ENCODE data around the gene KRT36.

DNA sequence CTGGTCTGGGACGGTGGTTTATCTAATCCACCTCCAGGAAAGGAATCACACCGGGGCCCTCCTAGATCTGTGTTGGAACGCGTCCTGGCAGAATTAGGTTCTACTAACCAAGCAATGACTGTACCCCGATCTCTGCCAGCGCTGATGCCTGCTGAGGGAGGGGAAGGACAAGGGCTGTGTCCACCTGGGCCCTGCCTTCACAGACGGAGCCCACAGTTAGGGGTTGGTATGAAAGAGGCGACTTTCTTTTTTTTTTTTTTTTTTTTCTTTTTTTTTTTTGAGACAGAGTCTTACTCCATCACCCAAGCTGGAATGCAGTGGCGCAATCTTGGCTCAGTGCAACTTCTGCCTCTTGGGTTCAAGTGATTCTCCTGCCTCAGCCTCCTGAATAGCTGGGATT is 48.3 kb upstream of the KRT36 start:
- no peak for TF ChIP-seq EZH2 (optimal IDR thresholded peaks at IDR 0.05; ENCODE audit: low read depth, low read length)
- TF ChIP-seq, protein P1, sequence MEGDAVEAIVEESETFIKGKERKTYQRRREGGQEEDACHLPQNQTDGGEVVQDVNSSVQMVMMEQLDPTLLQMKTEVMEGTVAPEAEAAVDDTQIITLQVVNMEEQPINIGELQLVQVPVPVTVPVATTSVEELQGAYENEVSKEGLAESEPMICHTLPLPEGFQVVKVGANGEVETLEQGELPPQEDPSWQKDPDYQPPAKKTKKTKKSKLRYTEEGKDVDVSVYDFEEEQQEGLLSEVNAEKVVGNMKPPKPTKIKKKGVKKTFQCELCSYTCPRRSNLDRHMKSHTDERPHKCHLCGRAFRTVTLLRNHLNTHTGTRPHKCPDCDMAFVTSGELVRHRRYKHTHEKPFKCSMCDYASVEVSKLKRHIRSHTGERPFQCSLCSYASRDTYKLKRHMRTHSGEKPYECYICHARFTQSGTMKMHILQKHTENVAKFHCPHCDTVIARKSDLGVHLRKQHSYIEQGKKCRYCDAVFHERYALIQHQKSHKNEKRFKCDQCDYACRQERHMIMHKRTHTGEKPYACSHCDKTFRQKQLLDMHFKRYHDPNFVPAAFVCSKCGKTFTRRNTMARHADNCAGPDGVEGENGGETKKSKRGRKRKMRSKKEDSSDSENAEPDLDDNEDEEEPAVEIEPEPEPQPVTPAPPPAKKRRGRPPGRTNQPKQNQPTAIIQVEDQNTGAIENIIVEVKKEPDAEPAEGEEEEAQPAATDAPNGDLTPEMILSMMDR (IDR thresholded peaks at IDR 0.05; ENCODE audit: low read length), result no peak
- no peak for TF ChIP-seq EZH2phosphoT487 (IDR thresholded peaks at IDR 0.05; ENCODE audit: low read length)
